HG02852 (cell line): ENCODE measurements around the gene CNTN2.

Experiments used
- ATAC-seq: cut with Tn5 transposase; IDR thresholded peaks from one replicate; pipeline ENCODE4 v1.9.1; 2021; ENCODE audit warnings: mild to moderate bottlenecking, moderate library complexity; ENCODE audit not compliant: unreplicated experiment

The CNTN2 gene

DNA sequence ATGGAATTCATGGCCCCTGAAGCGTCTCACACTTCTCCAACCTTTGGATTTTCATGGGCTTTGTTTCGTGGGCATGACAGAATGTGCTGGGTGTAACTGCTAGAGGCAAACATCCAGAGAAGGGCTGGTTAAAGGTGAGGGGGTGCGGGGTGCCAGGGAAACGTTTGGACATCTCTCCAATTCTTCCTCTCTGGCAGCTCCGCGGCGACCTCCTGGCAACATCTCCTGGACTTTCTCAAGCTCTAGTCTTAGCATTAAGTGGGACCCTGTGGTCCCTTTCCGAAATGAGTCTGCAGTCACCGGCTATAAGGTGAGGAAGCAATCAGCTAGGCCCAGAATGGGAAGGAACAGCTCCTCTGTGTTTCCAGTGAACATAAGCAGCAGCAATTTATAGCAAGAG, 29.3 kb downstream of the CNTN2 start:
- ATAC-seq, result no peak

DNA sequence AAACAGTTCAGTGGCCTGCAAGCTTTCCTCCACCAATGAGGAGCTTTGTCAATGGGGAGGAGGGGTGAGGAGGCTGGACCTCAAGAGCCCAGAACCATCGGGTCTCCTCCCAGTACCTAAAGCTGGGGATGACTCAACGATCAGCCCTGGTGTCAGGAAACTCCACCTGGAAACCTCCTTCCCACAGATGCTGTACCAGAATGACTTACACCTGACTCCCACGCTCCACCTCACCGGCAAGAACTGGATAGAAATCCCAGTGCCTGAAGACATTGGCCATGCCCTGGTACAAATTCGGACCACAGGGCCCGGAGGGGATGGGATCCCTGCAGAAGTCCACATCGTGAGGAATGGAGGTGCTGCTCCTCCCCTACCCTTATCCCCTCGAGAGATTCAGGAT, 29.9 kb downstream of the CNTN2 start:
- no peak for ATAC-seq

DNA sequence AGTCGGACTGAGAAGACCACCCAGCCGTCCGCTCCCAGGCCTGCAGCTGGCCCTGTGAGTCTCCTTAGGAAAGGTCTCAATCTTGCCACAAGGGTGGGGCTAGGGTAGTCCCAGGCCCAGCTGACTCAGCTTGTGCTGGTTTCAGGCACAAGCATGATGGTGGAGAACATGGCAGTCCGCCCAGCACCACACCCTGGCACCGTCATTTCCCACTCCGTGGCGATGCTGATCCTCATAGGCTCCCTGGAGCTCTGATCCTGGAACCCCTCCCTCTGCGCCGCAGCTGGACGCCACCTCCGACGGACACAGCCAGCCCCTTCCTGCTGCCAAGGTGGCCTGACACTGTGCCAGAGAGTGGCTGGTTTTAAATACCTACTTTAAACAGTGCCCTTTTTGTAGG, 30.5 kb downstream of the CNTN2 start:
- no peak for ATAC-seq

DNA sequence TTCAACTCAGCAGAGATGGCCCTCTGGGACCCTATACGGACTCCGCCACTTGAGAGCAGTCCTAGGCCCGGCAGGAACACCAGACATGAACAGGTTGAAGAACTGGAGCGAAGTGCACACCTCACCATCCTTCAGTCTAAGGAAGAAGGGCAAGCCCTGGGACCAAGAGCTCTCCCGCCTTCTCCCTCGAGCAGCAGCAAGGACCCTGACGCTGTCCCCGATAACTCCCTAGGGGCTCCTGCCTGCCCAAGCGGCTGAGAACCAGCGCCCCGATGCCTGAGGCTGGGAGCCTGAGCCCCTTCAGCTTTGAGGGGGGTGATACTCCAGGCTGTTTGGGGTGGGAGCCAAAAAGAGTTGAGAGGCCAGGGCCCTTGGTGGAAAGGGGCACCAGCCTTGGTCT, 31.1 kb downstream of the CNTN2 start:
- no peak for ATAC-seq

DNA sequence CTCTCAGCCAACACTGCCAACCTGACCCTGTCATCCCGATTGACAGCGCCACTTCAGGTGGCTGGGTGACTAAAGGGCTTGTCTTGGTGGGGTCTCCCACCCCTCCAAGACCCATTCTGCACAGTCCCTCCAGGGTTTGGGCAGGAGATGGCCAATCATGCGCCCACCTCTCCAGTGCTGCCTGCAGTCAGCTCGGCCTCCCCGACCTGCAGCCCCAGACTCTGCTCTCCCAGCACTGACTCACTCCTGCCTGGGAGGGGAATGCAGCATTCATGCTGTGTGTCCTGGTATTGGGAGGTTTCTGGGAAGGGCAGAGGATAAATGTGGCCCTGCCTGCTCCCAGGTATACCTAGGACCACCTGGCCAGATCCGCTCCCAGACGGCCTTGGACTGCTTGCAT, 31.5 kb downstream of the CNTN2 start:
- ATAC-seq, result no peak

DNA sequence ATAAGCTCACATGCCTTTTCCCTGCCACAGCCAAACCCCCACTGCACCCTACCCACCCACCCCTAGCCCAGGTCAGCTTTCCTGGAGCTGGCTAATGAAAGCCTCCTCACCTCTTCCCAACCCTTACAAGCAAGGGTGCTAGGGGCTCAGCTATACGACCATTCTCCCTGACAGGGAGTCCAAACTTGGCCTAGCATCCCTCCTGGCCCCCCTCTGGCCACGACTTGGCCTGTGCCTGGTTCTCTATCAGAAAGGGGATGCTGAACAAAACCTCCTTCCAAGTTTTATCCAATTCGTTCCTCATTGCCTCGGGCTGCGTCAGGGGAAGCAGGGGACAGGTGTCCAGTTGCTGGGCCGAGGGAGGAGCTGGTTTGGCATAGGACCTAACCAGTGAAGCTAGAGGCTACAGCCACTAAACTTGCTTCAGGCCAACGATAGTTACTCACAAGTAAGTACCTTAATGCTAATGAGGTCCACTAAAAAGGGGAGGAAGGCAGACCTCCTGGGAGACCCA, 32.7 kb downstream of the CNTN2 start:
- ATAC-seq, result no peak

DNA sequence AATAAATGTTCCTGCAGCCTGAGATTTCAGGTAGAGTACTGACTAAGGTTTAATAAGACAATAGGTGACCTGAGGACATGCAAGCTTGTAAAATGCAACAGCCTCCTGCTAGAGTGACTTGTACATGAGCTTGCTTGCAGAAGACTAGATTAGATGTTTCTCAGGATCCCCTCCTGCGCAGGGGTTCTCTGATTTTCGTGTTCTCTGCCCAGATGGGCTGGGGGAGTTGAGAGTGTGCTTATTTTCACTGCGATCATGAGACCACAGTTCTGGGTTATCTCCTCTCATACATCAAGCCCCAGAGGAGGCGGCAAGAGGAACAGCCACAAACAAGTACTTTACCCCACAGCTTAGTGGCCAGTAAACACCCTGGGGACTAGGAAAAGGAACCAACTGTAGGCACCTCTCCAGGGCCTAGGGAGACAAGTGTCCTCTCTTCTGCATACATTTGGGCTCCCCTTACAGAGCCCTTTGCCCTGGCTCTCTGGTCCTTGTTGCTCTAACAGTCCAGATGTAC, 33.3 kb downstream of the CNTN2 start:
- no peak for ATAC-seq

DNA sequence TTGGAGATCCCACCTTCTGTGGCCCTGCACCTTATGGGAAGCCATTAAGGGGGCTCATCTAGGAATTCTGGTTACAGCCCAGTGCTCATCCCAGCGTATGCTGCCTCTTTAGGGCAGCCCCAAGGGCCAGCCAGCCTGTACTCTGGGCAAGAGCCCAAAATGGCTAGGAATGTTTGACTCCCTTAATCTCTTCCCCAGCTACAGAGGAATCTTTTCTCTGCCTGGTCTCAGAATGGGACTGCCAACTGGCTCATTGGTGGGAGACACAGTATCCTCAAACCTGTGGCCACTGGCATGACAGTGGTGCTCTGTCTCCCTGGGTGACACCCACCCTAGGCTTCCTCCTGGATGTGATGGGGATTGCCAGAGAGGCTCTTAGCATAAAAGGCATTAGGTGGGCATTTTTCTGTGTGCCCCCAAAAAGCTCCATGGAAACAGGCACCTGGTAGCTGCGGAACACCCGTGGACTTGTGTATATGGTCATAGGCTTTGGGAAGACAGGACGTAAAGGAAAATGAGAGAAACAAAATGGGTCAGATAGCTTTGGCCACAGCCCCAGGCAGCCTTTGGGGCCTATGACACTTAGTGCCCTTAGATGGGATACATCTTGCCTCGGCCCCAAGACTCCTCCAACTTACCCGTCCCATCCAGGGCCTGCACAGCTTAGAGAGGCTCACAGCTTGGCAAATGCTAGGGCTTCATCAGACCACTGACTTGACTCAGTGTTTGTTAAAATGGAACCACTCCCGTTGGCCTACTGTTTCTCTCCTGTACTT, 34.3 kb downstream of the CNTN2 start:
- no peak for ATAC-seq

DNA sequence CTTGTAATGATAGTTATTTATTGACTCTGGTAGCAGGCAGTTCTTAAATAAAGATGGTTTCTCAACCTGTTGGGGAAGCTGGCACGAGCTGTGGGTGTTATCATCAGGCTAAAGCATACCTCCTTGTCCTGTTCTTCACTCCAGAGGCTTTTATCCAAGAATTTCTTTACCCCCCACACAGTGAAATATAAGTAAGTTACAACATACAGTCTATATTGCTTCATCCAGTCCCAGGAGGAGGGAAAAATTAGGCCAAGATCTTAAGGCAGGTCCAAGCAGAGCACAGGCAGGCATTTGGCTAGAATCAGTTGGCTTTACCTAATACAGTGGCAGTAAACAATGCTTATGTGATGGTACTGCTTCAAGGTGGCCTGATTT, 34.9 kb downstream of the CNTN2 start:
- no peak for ATAC-seq

DNA sequence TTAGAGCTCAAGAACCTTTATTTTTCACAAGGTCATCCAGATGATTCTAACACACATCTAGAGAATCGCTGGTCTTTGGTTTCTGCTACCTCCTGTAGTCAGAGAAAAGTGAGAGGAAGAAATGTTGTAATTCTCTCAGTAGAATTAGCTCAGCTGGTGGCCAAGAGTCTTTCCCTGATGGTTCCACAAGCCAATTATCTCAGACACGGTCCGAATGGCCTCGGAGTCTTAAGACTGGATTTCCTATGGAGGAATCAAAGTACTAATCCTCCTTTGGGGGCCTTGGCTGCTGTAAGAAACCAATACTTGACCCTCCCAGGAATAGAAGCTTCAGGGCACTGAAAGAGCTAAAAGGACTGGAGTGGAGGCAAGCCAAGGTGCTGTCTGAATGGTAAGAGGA, 39.4 kb downstream of the CNTN2 start:
- no peak for ATAC-seq

DNA sequence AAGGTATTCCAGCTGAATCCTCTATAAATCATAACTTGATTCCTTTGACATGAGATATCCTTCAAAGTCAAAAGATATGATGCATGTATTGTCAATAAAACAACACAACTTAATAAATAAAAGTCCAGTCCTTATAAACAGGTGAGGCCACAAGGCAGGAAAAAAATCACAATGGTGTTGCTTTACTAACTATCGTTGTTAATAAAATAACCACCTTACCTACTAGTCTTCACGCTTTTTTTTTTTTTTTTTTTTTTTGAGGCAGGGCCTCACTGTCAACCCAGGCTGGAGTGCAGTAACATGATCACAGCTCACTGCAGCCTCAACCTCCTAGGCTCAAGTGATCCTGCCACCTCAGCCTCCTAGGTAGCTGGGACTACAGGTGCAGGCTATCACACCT, 41.3 kb downstream of the CNTN2 start, which contains the start of gene TMEM81:
Gene TMEM81 (minus strand): TSS at position 101 of the 400 bp plus-strand sequence. CDS start 140 bp downstream, outside the sequence.
- no peak for ATAC-seq

DNA sequence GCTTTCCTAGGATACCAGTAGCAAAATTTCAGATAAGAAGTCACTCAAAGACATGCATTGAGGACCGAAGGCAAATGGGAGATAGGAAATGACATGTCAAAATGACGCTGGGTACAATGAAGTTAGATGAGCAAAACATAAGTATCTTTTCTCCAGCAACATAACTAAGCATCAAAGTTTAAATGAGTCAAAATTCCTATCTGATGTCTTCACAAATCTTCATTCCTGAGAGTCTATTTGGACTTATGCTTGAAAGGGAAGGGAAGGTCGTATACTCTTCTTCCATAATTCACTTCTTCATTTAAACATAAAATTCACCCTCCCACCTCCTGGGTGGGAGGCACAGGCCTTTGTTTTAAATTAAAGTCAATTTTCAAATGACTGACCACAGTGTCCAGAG, 45.3 kb downstream of the CNTN2 start:
- ATAC-seq, result no peak

DNA sequence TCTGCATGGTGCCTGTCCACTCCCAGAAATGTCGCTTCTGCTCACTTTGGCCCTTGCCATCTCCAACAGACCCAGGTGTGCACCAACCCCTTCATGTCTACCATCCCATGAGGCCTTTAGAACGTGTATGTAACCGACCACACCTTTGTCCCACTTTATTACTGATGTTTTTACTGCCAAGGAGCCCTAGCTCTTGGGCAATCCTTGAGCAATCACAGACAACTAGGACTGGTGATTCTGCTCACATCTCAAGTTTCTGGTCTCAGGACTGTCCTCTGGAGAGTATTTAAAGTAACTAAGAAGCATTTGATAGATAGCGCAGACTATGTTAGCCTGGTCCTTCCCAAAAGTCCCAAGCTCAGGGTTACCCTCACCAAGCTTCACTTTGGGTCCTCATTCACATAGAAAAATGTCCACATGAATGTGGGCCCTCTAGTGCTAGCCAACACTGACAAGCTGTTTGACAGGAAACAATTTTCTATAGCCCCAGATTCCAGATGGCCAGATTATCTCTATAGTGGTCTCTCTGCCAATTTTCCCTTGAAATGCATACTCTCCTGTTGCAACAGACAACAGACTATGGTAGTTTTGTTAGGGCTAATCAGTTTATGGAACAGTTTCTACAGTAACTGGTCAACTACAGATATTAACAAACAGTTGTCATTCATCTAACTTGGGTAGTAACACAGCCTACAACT, 48.2 kb downstream of the CNTN2 start:
- ATAC-seq, result no peak

DNA sequence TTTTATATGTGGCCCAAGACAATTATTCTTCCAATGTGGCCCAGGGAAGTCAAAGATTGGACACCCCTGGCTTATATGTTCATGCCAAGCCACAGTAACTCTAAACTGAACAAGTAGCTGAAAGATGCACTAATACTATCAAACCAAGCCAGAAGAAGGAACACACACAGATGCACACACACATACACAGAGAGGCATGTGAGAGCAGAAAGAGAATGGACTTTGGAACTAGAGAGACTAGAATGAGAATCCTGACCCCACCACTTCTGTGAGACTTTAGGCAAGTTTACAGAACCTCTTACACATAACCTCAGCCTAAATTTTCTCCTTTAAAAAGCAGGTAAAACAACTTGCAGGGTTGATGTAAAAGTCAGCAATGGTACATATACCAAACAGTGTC, 52.4 kb downstream of the CNTN2 start:
- no peak for ATAC-seq

DNA sequence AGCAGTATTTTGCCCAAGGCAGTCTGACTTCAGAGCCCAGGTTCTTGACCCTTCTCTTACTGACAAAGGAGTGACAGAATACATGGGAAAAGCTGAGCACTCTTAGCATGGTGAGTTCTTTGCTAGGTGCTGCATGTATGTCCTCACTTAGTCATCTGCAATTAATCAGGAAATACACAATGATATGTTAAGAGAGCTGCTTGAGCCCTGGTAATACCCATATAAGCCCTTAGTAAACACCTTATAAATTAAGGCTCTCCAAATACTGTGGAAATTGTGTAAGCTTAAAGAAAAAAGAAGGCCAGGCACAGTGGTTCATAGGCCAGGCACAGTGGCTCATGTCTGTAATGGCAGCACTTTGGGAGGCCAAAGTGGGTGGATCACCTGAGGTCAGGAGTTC, 55.2 kb downstream of the CNTN2 start:
- ATAC-seq, result no peak

DNA sequence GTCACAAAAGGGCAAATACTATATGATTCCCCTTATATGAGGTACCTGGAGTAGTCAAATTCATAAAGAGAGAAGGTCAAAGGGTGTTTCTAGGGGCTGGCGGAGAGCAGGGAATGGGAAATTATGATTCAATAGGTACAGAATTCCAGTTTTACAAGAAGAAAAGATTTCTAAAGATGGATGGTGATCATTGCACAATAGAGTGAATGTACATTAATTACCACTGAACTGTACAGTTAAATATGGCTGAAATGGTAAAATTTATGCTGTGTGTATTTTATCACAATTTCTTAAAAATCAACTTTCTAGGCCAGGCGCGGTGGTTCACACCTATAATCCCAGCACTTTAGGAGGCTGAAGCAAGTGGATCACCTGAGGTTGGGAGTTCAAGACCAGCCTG, 59.4 kb downstream of the CNTN2 start:
- no peak for ATAC-seq

DNA sequence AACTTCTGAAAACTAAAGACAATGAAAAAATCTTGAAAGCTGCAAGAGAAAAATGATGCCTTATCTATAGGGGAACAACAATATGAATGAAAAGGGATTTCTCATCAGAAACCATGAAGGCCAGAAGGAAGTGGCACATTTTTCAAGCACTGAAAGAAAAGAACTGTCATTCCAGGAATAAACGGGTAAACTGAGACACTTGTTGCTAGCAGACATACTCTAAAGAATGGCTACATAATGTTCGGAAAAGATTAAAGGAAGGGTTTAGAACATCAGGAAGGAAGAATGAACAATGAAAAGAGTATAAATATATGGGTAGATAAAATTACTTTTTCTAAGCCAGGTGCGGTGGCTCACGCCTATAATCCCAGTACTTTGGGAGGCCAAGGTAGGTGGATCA, 64.3 kb downstream of the CNTN2 start:
- no peak for ATAC-seq

DNA sequence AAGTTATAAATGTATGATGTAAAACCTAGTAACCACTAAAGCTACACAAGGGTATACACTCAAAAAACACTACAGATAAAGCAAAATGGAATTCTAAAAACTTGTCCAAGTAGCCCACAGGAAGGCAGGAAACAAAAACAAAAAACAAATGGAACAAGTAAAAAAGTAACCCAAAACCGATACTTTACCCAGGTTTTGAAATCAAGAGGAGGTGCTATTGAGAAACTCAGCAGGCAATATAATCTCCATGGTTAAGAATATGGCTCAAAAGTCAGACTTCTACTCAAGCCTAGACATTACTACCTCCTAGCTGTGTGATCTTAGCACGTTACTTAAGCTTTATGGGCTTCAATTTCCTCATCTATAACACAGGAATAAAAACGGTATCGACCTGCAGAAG, 65.5 kb downstream of the CNTN2 start:
- no peak for ATAC-seq

DNA sequence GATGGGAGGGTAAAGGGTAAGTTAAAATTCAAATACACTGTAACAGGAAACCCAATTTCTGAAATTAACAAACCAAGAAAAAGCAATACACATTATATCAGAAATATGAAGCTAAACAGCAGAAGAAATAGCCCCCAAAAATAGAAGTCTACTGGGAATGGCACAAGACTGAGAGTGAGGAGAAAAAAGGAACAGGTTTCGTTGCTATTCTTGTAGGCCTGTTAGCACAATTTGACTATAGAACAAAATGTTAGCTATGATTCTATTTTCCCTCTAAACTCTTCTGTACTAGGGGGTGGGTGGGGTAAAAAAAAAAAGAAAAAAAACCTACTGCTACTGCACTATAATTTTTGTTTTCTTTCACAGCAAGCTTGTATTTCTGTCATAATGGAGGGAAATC, 66.3 kb downstream of the CNTN2 start:
- ATAC-seq, result no peak

DNA sequence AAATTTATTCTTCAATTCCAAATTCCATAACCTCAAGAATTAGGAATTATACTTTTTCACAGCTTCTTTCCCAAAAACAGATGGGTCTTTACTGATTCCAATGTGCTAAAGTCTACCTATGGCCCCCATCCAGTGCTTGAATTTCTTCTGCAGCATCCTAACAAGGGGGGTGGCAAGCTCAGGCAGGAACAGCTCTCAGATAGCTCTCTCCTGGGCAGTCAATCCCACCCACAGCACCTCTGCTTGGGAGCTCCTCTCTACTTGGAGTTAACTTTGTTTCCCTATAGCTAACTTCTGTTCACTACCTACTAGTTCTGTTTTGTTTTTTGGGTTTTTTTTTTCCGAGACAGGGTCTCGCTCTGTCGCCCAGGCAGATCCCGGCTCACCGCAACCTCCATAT, 66.7 kb downstream of the CNTN2 start:
- ATAC-seq, result no peak

DNA sequence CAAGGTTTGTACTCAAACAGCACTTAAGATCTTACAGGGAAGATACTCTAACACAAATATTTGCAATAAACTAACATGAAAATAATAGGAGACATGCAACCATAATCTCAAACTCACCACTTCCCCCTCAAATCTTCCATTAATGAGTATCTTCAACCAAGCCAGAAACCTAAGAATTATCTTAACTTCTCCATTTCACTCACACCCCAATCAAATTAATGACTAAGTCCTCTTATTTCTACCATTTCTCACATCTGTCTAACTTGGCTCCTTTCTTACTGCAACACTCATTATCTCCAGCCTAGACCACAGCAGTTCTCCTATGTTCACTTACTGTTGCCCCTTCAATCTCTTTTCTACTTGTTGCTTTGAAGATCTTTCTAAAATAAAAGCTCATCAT, 68.3 kb downstream of the CNTN2 start:
- ATAC-seq, result no peak

DNA sequence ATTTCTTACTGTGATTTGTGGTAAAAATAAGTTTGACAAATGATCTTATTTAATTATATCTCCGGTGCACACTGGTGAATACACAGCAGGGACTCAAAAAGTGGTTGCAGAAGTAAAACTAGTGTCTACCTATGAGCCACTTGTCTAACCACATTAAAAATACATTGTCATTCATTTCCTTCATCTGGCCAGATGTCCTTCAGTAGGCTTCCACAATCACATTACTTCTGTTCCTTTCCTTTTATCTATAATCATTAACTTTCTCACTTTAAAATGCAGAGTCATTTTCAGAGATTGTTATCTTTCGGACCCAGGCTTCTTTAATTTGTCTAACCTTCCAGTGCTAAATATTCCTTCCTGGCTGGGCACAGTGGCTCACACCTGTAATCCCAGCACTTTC, 75.7 kb downstream of the CNTN2 start:
- ATAC-seq, result no peak
